ENCODE data around the gene GNA15.
"Not testable (repeated sequence)": the region's sequence is repeated elsewhere in the genome, so short reads cannot be mapped to it uniquely, and the experiment has no call there.

GNA15 gene

GRCh38 chr19:3202895-3203294 lies 67.1 kb downstream of the GNA15 start:
- H3K4me3 ChIP-seq (ENCODE audit: low read depth, low read length); H3K9me3 ChIP-seq (ENCODE audit: control insufficient read depth, insufficient read depth, low read depth, low read length); POLR2A ChIA-PET; H3K4me1 ChIP-seq (ENCODE audit: control insufficient read depth, insufficient read depth, low read length); H3K27ac ChIP-seq (ENCODE audit: extremely low read depth, low read depth, low read length): not testable (repeated sequence)
- TF ChIP-seq SCRT1 (tag by site-specific recombination; IDR thresholded peaks at IDR 0.05; ENCODE audit: borderline replicate concordance) = peak; percentile 91
- CTCF ChIA-PET = interaction anchor here (0.6 kb wide), 1 partner anchor 1183 kb away, joined by 4 read pairs; no protein-coding TSS in a partner anchor
- peaks cover 7 to 73% of the 10 kb centered on the region in 2 experiments; a peak in 2 of 3 replicates for H3K36me3 ChIP-seq (ENCODE audit: control insufficient read depth in 2 of 2, insufficient read depth in 1 of 2, low read length in 2 of 2)

- Histone ChIP-seq H3K4me3 (ENCODE audit: low read depth, low read length) (no peak overlapping the region), H3K9me3 (ENCODE audit: control insufficient read depth, insufficient read depth, low read depth, low read length) (no peaks in the 10 kb centered on the region), H3K4me1 (ENCODE audit: control insufficient read depth, insufficient read depth, low read length) (no peaks in the 10 kb centered on the region), H3K27ac (ENCODE audit: extremely low read depth, low read depth, low read length) (no peak overlapping the region), H3K36me3 (ENCODE audit: control insufficient read depth in 2 of 2, insufficient read depth in 1 of 2, low read length in 2 of 2) (peaks cover 7 to 78% of the 10 kb centered on the region in 2 experiments; a peak in 2 of 3 replicates)
- TF ChIP-seq ZNF843 (tag by site-specific recombination; IDR thresholded peaks at IDR 0.05) = no peak
- TF ChIP-seq ZNF776 (tag by site-specific recombination; IDR thresholded peaks at IDR 0.05; ENCODE audit: borderline replicate concordance) = no peak
- TF ChIP-seq YY2 (tag by site-specific recombination; IDR thresholded peaks at IDR 0.05) = no peak
- POLR2A ChIA-PET = no interaction called here
- CTCF ChIA-PET = interaction anchor here (0.6 kb wide), 1 partner anchor 15 kb away, joined by 3 read pairs; no protein-coding TSS in a partner anchor
Measured at GRCh38 chr19:3203805-3204645, 68.2 kb downstream of the GNA15 start.

- ChIA-PET POLR2A (no interaction called here), CTCF (no interaction called here)
- no peaks in the 10 kb centered on the region for H3K4me1 ChIP-seq (ENCODE audit: control insufficient read depth, insufficient read depth, low read length)
- peak; percentile 81 for TF ChIP-seq SCRT2 (tag by site-specific recombination; IDR thresholded peaks at IDR 0.05)
- TF ChIP-seq REST (tag by site-specific recombination; IDR thresholded peaks at IDR 0.05) = no peak
- H3K4me3 ChIP-seq (ENCODE audit: low read depth, low read length) = no peak overlapping the region
- H3K36me3 ChIP-seq (ENCODE audit: control insufficient read depth in 2 of 2, insufficient read depth in 1 of 2, low read length in 2 of 2) = peaks cover 7 to 81% of the 10 kb centered on the region in 2 experiments; a peak in 2 of 3 replicates
- no peak overlapping the region for H3K27ac ChIP-seq (ENCODE audit: extremely low read depth, low read depth, low read length)
- H3K9me3 ChIP-seq (ENCODE audit: control insufficient read depth, insufficient read depth, low read depth, low read length) = no peaks in the 10 kb centered on the region
Measured at GRCh38 chr19:3204646-3205275, 68.9 kb downstream of the GNA15 start.

- Histone ChIP-seq H3K9me3 (ENCODE audit: control insufficient read depth, insufficient read depth, low read depth, low read length) (no peaks in the 10 kb centered on the region), H3K27ac (ENCODE audit: extremely low read depth, low read depth, low read length) (no peak overlapping the region), H3K4me1 (ENCODE audit: control insufficient read depth, insufficient read depth, low read length) (no peaks in the 10 kb centered on the region), H3K36me3 (ENCODE audit: control insufficient read depth in 2 of 2, insufficient read depth in 1 of 2, low read length in 2 of 2) (peaks cover 7 to 70% of the 10 kb centered on the region in 2 experiments; a peak in 2 of 3 replicates), H3K4me3 (ENCODE audit: low read depth, low read length) (no peak overlapping the region)
- CTCF ChIA-PET = interaction anchor here (0.6 kb wide), 1 partner anchor 63 kb away, joined by 3 read pairs; no protein-coding TSS in a partner anchor
- TF ChIP-seq ZNF121 (tag by site-specific recombination; IDR thresholded peaks at IDR 0.05) (peak; percentile 87), ZNF19 (tag by site-specific recombination; IDR thresholded peaks at IDR 0.05; ENCODE audit: low read depth) (no peak), SP3 (tag by site-specific recombination; IDR thresholded peaks at IDR 0.05) (no peak), ZNF214 (tag by site-specific recombination; IDR thresholded peaks at IDR 0.05; ENCODE audit: borderline replicate concordance) (no peak)
- POLR2A ChIA-PET = no interaction called here
Measured at GRCh38 chr19:3206216-3206953, 70.6 kb downstream of the GNA15 start.
